NCI-H1930 (cell line): Measurements from ENCODE around the gene UNC119B.

ENCODE experiments used
- DNase-seq, 2 experiments: peaks; one replicate each; lab custom pipeline; 2025; lab: John Stamatoyannopoulos, UW

Gene UNC119B

GRCh38 chr12:120739821-120740613, 29.8 kb downstream of the UNC119B start:
- DNase-seq, result no peak

GRCh38 chr12:120740871-120741270, 30.6 kb downstream of the UNC119B start:
- DNase-seq, result no peak

- no peak for DNase-seq
Measured at GRCh38 chr12:120741476-120742421, 31.5 kb downstream of the UNC119B start.

GRCh38 chr12:120744922-120745493, 34.8 kb downstream of the UNC119B start:
- no peak for DNase-seq

- no peak for DNase-seq
Measured at GRCh38 chr12:120748242-120748641, 38.0 kb downstream of the UNC119B start.

- no peak for DNase-seq
Measured at GRCh38 chr12:120749256-120749655, 39.0 kb downstream of the UNC119B start.

- no peak for DNase-seq
Measured at GRCh38 chr12:120750806-120751205, 40.5 kb downstream of the UNC119B start.

- no peak for DNase-seq
Measured at GRCh38 chr12:120751389-120751788, 41.1 kb downstream of the UNC119B start.

- DNase-seq, result no peak
Measured at GRCh38 chr12:120754792-120755191, 44.5 kb downstream of the UNC119B start.

GRCh38 chr12:120755269-120755668, 45.0 kb downstream of the UNC119B start:
- no peak for DNase-seq

GRCh38 chr12:120757226-120757742, 47.0 kb downstream of the UNC119B start:
- no peak for DNase-seq

- no peak for DNase-seq
Measured at GRCh38 chr12:120757949-120758348, 47.7 kb downstream of the UNC119B start.

- no peak for DNase-seq
Measured at GRCh38 chr12:120758798-120759590, 48.7 kb downstream of the UNC119B start.

- no peak for DNase-seq
Measured at GRCh38 chr12:120759591-120760348, 49.5 kb downstream of the UNC119B start.

- no peak for DNase-seq
Measured at GRCh38 chr12:120760349-120761254, 50.3 kb downstream of the UNC119B start.

- no peak for DNase-seq
Measured at GRCh38 chr12:120761519-120761934, 51.3 kb downstream of the UNC119B start.

GRCh38 chr12:120762086-120762485, 51.8 kb downstream of the UNC119B start:
- no peak for DNase-seq

GRCh38 chr12:120763250-120763649, 53.0 kb downstream of the UNC119B start:
- DNase-seq, result no peak

GRCh38 chr12:120764816-120765215, 54.6 kb downstream of the UNC119B start:
- DNase-seq, result no peak

GRCh38 chr12:120766566-120766965, 56.3 kb downstream of the UNC119B start:
- no peak for DNase-seq
